Erythroblast (primary cell): Measurements from ENCODE around the gene DSN1.

Source experiments
- GATA1 ChIP-seq: IDR thresholded peaks from 2 replicates; pipeline ENCODE4 v1.6.1; 2011; ENCODE audit warnings: low read depth, mild to moderate bottlenecking, control low read depth, low read length, moderate library complexity
- POLR2A ChIP-seq: IDR thresholded peaks from 2 replicates; pipeline ENCODE4 v1.6.1; 2011; ENCODE audit warnings: mild to moderate bottlenecking, low read length

- TF ChIP-seq POLR2A = no peak
- TF ChIP-seq GATA1 = no peak
Measured at GRCh38 chr20:36821964-36822437, 48.4 kb upstream of the DSN1 start.
